K562 (cell line): ENCODE results near the gene NDOR1. TPM values are rescaled to one million over a fixed set of nuclear protein-coding genes. Genes with fewer than 3 reads are reported as not detected.
A peak's percentile ranks its signal among the peaks of the same experiment; 100 is the strongest.

Source experiments
- CHAMP1 ChIP-seq: fragments of 450-650 bp; IDR thresholded peaks from 2 replicates; pipeline ENCODE4 v1.6.1; 2016; ENCODE audit warnings: mild to moderate bottlenecking
- FOXO4 ChIP-seq: fragments of 450-650 bp; formaldehyde crosslinking; IDR thresholded peaks from 2 replicates; pipeline ENCODE4 v1.4.0; 2020; ENCODE audit warnings: mild to moderate bottlenecking, moderate library complexity
- HINFP ChIP-seq: fragments of 450-650 bp; conservative IDR thresholded peaks from 2 replicates; pipeline ENCODE4 v1.6.1; 2016; ENCODE audit warnings: missing genetic modification characterization, low read depth, mild to moderate bottlenecking, control low read depth, missing compliant biosample characterization
- HMBOX1 ChIP-seq: sonication (generic); IDR thresholded peaks from 2 replicates; pipeline ENCODE4 v1.6.1; 2016
- MXI1 ChIP-seq: IDR thresholded peaks from 2 replicates; pipeline ENCODE4 v1.6.1; 2011; ENCODE audit warnings: low read depth, mild to moderate bottlenecking, improper control_type of control experiment, low read length
- MYNN ChIP-seq, 2 experiments: sonication (generic); formaldehyde crosslinking in 1 of 2; IDR thresholded peaks; 2 replicates each; pipeline versions ENCODE4 v1.5.0 to v1.6.1; 2016 to 2020; ENCODE audit warnings: antibody characterized with exemption in 1 of 2, missing genetic modification reagents in 1 of 2
- PRMT5 ChIP-seq: sonication (generic); formaldehyde crosslinking; IDR thresholded peaks from 2 replicates; pipeline ENCODE4 v1.5.0; 2020; ENCODE audit warnings: missing genetic modification reagents
- RREB1 ChIP-seq: fragments of 250-450 bp; sonication (Bioruptor Pico); IDR thresholded peaks from 2 replicates; pipeline ENCODE4 v1.4.0; 2020
- TAF15 ChIP-seq: fragments of 200-400 bp; formaldehyde crosslinking; IDR thresholded peaks from 2 replicates; pipeline ENCODE4 v1.6.1; 2017; ENCODE audit warnings: mild to moderate bottlenecking, low read depth, low read length, moderate library complexity
- ZFP36 ChIP-seq: fragments of 150-350 bp; IDR thresholded peaks from 2 replicates; pipeline ENCODE4 v1.6.1; 2018; ENCODE audit warnings: low read length, low read depth; ENCODE audit not compliant: partially characterized antibody
- polyA plus RNA-seq, 8 experiments: library from polyadenylated mRNA; depleted of rRNA in 4 of 8; stranded (reverse) in 5 of 8; unstranded in 3 of 8; fragments of >200 nt; fragmentation: Nextera tagmentation in 2 of 8; fragmentation: Illumina TruSeq in 1 of 8; extraction: Ambion mirVana in 2 of 8; extraction: Trizol in 1 of 8; gene quantifications; 2 replicates each; pipeline versions ENCODE4 v1.2.1 to v1.2.3, GENCODE V29; 2011 to 2014; ENCODE audit warnings: inconsistent platforms in 1 of 8, missing spikeins in 1 of 8
- total RNA-seq, 7 experiments: library from RNA; depleted of rRNA in 6 of 7; stranded (reverse); fragments of >200 nt in 6 of 7; fragmentation: Illumina TruSeq in 2 of 7; extraction: Trizol in 2 of 7; gene quantifications; 2 replicates each; pipeline versions ENCODE4 v1.2.1 to v1.2.3, GENCODE V29; 2011 to 2021; ENCODE audit warnings: low replicate concordance in 1 of 7

The NDOR1 gene
- total and polyA plus RNA-seq, 9 of the 15 experiments (the other 6 are each of a cell fraction or from before 2014, with no cell fraction given): 0.06 to 36.9 (median 6.9) TPM

GRCh38 chr9:137176302-137177182 is 29.0 kb upstream of the NDOR1 start (continued):
- TF ChIP-seq FOXO4 (CRISPR knock-in tag): no peak
- no peak for TF ChIP-seq PRMT5 (CRISPR knock-in tag)
- TF ChIP-seq MYNN (IDR thresholded peaks at IDR 0.05): 0 out of 2 replicates have a peak, but pooled peaks have one; percentile 42
- TF ChIP-seq MYNN (CRISPR knock-in tag; IDR thresholded peaks at IDR 0.05): no peak
- no peak for TF ChIP-seq ZFP36
- TF ChIP-seq MXI1: no peak
- no peak for TF ChIP-seq TAF15
- TF ChIP-seq RREB1: 0 out of 2 replicates have a peak, but pooled peaks have one; percentile 32
- TF ChIP-seq HMBOX1: no peak
- no peak for TF ChIP-seq HINFP (tag)
- no peak for TF ChIP-seq CHAMP1
